ENCODE data around the gene SLX9. TPM values are rescaled to one million over a fixed set of nuclear protein-coding genes. Genes with fewer than 3 reads are reported as not detected.

Gene SLX9
- total RNA-seq, 6 experiments from 2014 or later: 27.7 to 34.7 (median 31.5) TPM

DNA sequence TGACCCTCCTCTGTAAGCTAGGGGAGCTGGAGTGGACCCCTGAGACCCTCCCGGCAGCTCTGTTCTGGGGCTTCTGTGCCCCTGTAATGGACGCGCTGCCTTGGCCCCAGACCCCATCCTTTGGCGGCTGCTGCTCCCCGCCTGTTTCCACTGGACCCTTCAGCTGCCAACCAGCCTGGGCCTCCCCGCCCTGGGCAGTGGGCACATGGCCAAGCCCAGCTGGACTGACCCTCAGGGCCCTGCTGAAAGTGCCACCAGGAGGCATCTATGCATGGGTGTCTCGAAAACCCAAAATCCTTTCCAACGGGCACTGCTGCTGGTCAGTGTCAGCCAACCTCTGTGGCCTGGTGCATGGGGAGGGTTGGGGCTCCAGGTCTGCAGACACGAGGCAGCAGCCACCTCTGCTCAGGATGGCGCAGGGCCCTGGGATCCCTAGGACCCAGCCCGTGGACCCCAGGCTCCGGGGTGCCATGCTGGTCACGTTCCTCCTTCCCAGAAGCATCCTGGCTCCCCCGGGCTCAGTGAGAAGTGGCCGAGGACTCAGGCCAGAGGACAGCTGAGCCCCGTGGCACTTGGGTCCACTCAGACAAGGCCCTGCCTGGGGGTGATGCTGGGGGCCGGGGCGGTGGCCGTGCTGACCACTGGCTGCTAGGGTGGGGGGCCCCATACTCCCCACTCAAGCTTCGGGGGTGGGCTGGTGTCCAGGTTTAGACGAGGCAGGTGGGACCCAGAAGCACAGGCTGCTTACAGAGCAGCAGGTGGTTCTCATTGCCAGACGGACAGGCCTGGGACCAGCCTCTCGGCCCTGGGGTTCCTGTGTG, 46.9 kb downstream of the SLX9 start:
- peaks cover 4% of the 10 kb centered on the region; the same call in 1 of the 2 replicates for H3K4me1 Mint-ChIP-seq (ENCODE audit: low read depth)
- peaks cover 11% of the 10 kb centered on the region for H3K27me3 Mint-ChIP-seq (ENCODE audit: insufficient read depth)
- no peak overlapping the region for H3K4me3 Mint-ChIP-seq
- DNase-seq: no peak
- H3K36me3 Mint-ChIP-seq (ENCODE audit: low read depth): no peaks in the 10 kb centered on the region
- H3K27ac Mint-ChIP-seq: no peak overlapping the region
- TF ChIP-seq, protein P1, sequence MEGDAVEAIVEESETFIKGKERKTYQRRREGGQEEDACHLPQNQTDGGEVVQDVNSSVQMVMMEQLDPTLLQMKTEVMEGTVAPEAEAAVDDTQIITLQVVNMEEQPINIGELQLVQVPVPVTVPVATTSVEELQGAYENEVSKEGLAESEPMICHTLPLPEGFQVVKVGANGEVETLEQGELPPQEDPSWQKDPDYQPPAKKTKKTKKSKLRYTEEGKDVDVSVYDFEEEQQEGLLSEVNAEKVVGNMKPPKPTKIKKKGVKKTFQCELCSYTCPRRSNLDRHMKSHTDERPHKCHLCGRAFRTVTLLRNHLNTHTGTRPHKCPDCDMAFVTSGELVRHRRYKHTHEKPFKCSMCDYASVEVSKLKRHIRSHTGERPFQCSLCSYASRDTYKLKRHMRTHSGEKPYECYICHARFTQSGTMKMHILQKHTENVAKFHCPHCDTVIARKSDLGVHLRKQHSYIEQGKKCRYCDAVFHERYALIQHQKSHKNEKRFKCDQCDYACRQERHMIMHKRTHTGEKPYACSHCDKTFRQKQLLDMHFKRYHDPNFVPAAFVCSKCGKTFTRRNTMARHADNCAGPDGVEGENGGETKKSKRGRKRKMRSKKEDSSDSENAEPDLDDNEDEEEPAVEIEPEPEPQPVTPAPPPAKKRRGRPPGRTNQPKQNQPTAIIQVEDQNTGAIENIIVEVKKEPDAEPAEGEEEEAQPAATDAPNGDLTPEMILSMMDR (IDR thresholded peaks at IDR 0.05): no peak
- no peaks in the 10 kb centered on the region for H3K9me3 Mint-ChIP-seq

DNA sequence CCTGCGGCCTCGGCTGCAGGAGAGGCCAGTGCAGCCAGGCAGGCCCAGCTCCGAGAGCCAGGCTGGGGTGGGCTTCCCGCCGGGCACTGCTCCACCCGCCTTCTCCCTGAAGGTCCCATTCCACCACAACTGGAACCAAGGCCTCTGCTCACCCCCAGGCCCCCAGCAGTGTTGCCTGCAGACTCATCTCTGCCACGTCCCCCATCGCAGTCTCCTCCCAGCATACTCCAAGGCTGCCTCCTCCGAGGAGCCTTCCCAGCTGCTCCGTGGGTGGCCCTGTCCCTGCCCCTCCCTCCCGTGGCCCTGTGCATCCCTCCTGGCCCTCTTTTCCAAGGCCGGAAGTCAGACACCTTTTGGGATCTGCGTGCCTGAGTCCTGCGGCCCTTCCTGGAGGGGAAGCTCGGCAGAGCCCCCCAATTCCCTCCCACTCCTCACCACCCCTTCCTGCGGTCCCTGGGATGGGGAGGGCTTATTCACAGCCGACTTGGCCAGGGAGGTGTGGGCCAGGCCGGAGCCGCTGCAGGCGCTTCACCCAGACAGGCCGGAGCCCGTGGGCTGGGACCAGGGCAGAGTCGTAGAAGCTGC, 47.6 kb downstream of the SLX9 start:
- Mint-ChIP-seq H3K4me3 (no peak overlapping the region), H3K9me3 (no peaks in the 10 kb centered on the region), H3K4me1 (ENCODE audit: low read depth) (peaks cover 4% of the 10 kb centered on the region; the same call in 1 of the 2 replicates), H3K27me3 (ENCODE audit: insufficient read depth) (peaks cover 11% of the 10 kb centered on the region), H3K27ac (no peak overlapping the region), H3K36me3 (ENCODE audit: low read depth) (no peaks in the 10 kb centered on the region)
- TF ChIP-seq, protein P1 (IDR thresholded peaks at IDR 0.05): no peak
- no peak for DNase-seq

DNA sequence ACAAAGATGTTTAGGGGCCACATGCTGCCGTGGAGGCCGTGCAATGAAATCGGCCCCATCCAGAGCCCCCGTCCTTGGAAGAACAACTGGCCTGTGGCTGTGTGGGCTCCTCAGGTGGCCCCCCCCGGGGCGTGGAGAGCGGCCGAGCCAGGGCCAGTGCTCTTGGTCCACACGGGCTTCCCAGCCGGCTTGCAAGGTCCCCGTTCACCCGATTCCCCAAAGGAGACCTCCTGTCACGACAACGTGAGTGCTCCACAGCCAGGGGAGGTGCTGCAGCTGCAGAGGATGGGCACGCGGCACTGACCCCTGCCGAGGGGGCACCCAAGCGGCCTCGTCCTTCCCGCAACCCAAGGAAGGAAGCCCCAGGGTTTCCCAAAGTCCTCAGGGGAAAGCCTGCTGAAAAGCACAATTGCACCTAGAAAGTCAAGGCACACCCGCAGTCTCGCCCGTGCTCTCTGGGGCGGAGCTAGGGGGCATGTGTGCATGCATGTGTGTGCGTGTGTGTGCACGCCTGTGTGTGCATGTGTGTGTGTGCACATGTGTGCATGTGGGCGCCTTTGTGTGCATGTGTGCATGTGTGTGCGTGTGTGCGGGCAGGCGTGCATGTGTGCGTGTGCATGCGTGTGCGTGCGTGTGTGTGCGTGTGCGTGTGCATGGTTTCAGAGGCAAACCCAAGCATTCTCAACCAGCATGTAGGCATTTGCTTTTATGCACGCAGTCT, 48.2 kb downstream of the SLX9 start:
- Mint-ChIP-seq H3K9me3 (no peaks in the 10 kb centered on the region), H3K36me3 (ENCODE audit: low read depth) (no peaks in the 10 kb centered on the region), H3K4me3 (no peak overlapping the region), H3K4me1 (ENCODE audit: low read depth) (peaks cover 3% of the 10 kb centered on the region; the same call in 1 of the 2 replicates), H3K27me3 (ENCODE audit: insufficient read depth) (peaks cover 11% of the 10 kb centered on the region), H3K27ac (no peak overlapping the region)
- TF ChIP-seq, protein P1 (IDR thresholded peaks at IDR 0.05): no peak
- no peak for DNase-seq

DNA sequence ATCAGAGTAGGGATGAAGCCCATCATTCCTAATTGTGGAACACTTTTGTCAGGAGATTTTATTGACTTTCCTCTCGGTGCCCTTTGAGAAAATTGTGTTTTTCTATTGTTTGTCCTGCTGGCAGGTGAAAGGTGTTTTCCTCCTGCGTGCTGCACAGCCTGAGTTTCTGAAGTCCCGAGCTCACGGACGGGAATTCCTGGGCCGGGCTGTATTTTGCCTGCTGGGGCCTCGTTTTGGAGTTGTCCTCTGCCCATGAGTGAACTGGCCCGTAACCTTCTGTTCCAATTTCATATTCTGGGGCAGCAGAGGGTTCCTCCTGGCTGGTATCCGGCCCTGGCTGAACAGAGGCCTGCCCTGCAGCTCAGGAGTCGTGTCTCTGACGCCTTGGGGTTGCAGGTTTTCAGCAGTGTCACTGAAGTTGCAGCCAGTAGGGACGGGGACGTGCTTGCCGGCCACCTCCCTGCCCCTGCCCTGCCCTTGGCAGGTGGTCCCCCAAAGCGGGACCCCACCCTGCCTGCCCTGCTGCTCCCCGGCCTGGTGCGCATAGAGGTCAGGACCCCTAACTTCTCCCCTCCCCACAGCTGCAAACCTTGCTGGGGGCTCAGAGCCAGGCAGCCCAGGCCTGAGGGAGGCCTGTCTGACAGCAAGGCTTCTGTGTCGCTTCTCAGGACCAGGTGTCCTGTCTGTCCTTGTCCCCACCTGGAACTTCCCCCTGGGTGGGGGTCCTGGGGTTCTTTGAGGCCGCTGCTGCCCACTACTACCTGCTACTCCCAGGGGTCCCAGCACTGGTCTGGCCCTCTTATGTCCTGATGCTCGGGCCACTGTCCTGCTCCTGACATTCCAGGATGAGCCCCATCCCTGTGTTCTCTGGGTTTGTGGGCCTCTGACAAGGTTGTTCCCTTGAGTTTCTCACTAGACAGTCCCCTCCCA, 49.0 kb downstream of the SLX9 start:
- H3K27ac Mint-ChIP-seq: no peak overlapping the region
- no peak overlapping the region for H3K4me3 Mint-ChIP-seq
- DNase-seq: no peak
- H3K27me3 Mint-ChIP-seq (ENCODE audit: insufficient read depth): peaks cover 11% of the 10 kb centered on the region
- no peaks in the 10 kb centered on the region for H3K9me3 Mint-ChIP-seq
- no peaks in the 10 kb centered on the region for H3K4me1 Mint-ChIP-seq (ENCODE audit: low read depth)
- no peaks in the 10 kb centered on the region for H3K36me3 Mint-ChIP-seq (ENCODE audit: low read depth)
- TF ChIP-seq, protein P1 (IDR thresholded peaks at IDR 0.05): no peak

DNA sequence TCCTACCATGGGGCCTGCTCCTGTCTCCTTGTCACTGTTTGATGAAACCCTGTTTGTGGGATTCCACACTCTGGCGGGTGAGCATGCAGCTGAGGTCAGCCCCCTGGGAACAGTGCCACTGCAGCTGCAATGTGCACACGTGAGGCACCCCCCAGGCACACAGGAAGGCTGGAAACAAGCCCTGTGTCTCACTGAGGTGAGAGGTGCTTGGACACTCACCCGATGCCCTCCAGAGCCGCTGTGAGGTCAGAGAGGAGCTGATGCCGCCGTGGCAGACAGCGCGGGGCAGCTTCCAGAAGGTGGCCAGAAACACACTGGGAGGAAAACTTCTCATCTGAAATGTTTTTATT, 49.7 kb downstream of the SLX9 start:
- H3K27ac Mint-ChIP-seq: no peak overlapping the region

More for the DNA sequence above, 49.7 kb downstream of the SLX9 start:
- Mint-ChIP-seq H3K4me1 (ENCODE audit: low read depth) (no peaks in the 10 kb centered on the region), H3K9me3 (no peaks in the 10 kb centered on the region), H3K4me3 (no peak overlapping the region), H3K36me3 (ENCODE audit: low read depth) (no peaks in the 10 kb centered on the region), H3K27me3 (ENCODE audit: insufficient read depth) (peaks cover 11% of the 10 kb centered on the region)
- DNase-seq: no peak
- TF ChIP-seq, protein P1 (IDR thresholded peaks at IDR 0.05): no peak

Data from HFFc6 (cell line).